ENCODE results near the gene ZCWPW2.

- TF ChIP-seq CTCF (IDR thresholded peaks at IDR 0.05), result no peak
- TF ChIP-seq POLR2AphosphoS5 (IDR thresholded peaks at IDR 0.05; ENCODE audit: insufficient read depth in 1 of 2, low read depth in 1 of 2), result no peak
These were observed 128.2 kb downstream of the ZCWPW2 start for GRCh38 chr3:28476764-28477163.
